GM23248 (cell line): ENCODE measurements around the gene NRCAM. TPM values are rescaled to one million over a fixed set of nuclear protein-coding genes. Genes with fewer than 3 reads are reported as not detected.

Experiments
- DNase-seq: peaks from one replicate; pipeline ENCODE4 v3.0.0-alpha.2; 2015
- H2AFZ ChIP-seq: fragments of 200-600 bp; sonication (generic); 2 replicates; pipeline ENCODE4 v1.6.1; 2016; ENCODE audit warnings: antibody characterized with exemption
- H3F3A ChIP-seq: fragments of 200-600 bp; sonication (generic); 2 replicates; pipeline ENCODE4 v1.6.1; 2016; ENCODE audit warnings: mild to moderate bottlenecking, antibody characterized with exemption, mixed run types; ENCODE audit not compliant: insufficient read depth
- H3K27ac ChIP-seq: fragments of 200-600 bp; sonication (generic); 2 replicates; pipeline ENCODE4 v1.5.1; 2016; ENCODE audit warnings: mild to moderate bottlenecking
- H3K27me3 ChIP-seq: fragments of 200-600 bp; sonication (generic); replicated peaks from 2 replicates; pipeline ENCODE4 v1.6.1; 2016; ENCODE audit warnings: mild to moderate bottlenecking; ENCODE audit not compliant: insufficient read depth
- H3K36me3 ChIP-seq: fragments of 200-600 bp; sonication (generic); 2 replicates; pipeline ENCODE4 v1.6.1; 2016; ENCODE audit warnings: low read depth, mild to moderate bottlenecking
- H3K4me1 ChIP-seq: fragments of 200-600 bp; sonication (generic); 2 replicates; pipeline ENCODE4 v1.6.1; 2016; ENCODE audit warnings: mild to moderate bottlenecking; ENCODE audit not compliant: insufficient read depth
- H3K4me2 ChIP-seq: fragments of 200-600 bp; sonication (generic); one replicate; pipeline ENCODE4 v1.6.1; 2016; ENCODE audit warnings: mild to moderate bottlenecking; ENCODE audit not compliant: unreplicated experiment
- H3K4me3 ChIP-seq: fragments of 200-600 bp; sonication (generic); 2 replicates; pipeline ENCODE4 v1.5.1; 2016; ENCODE audit warnings: mild to moderate bottlenecking
- H3K79me2 ChIP-seq: fragments of 200-600 bp; sonication (generic); 2 replicates; pipeline ENCODE4 v1.6.1; 2016; ENCODE audit warnings: mild to moderate bottlenecking; ENCODE audit not compliant: insufficient read depth
- H3K9ac ChIP-seq: fragments of 200-600 bp; sonication (generic); 2 replicates; pipeline ENCODE4 v1.6.1; 2016; ENCODE audit warnings: mild to moderate bottlenecking
- H3K9me2 ChIP-seq: fragments of 200-600 bp; sonication (generic); 2 replicates; pipeline ENCODE4 v1.6.1; 2016; ENCODE audit warnings: mixed run types, mild to moderate bottlenecking, moderate library complexity; ENCODE audit not compliant: insufficient read depth
- H3K9me3 ChIP-seq: fragments of 200-600 bp; sonication (generic); one replicate; pipeline ENCODE4 v1.6.1; 2017; ENCODE audit warnings: low read depth
- H4K20me1 ChIP-seq: fragments of 200-600 bp; sonication (generic); 2 replicates; pipeline ENCODE4 v1.6.0; 2016; ENCODE audit not compliant: insufficient read depth
- EZH2 ChIP-seq: fragments of 200-600 bp; sonication (generic); IDR thresholded peaks from 2 replicates; pipeline ENCODE4 v1.6.1; 2018; ENCODE audit warnings: antibody characterized with exemption, mild to moderate bottlenecking; ENCODE audit not compliant: insufficient read depth, poor library complexity, severe bottlenecking
- EZH2phosphoT487 ChIP-seq: fragments of 200-600 bp; sonication (generic); IDR thresholded peaks from 2 replicates; pipeline ENCODE4 v1.6.1; 2018; ENCODE audit warnings: antibody characterized with exemption, moderate library complexity, mild to moderate bottlenecking, low read depth; ENCODE audit not compliant: insufficient read depth
- WGBS, 2 experiments: methylation state at CpG; one replicate each; pipeline ENCODE4 v1.1.6; 2015 to 2017; ENCODE audit warnings: low lambda C conversion rate in 2 of 2, low coverage in 1 of 2; ENCODE audit errors: missing lambda C conversion rate in 2 of 2; 5-methylcytosine and 5-hydroxymethylcytosine counted together
- in situ Hi-C: fragments of 300-500 bp; cut with MboI; formaldehyde crosslinking; loops from 2 replicates; pipeline ENCODE4 v1.15.0; 2020
- polyA plus RNA-seq: library from polyadenylated mRNA; unstranded; fragments of >200 nt; fragmentation: Nextera tagmentation; extraction: Ambion mirVana; gene quantifications from 2 replicates; pipeline ENCODE4 v1.2.1, GENCODE V29; 2016
- total RNA-seq: library from RNA; depleted of rRNA; stranded (reverse); fragments of >200 nt; shearing (Covaris generic); gene quantifications from 2 replicates; pipeline ENCODE4 v1.2.3, GENCODE V29; 2014

Gene NRCAM
- total and polyA plus RNA-seq, 2 experiments from 2014 or later = 5.1 to 7.0 TPM

DNA sequence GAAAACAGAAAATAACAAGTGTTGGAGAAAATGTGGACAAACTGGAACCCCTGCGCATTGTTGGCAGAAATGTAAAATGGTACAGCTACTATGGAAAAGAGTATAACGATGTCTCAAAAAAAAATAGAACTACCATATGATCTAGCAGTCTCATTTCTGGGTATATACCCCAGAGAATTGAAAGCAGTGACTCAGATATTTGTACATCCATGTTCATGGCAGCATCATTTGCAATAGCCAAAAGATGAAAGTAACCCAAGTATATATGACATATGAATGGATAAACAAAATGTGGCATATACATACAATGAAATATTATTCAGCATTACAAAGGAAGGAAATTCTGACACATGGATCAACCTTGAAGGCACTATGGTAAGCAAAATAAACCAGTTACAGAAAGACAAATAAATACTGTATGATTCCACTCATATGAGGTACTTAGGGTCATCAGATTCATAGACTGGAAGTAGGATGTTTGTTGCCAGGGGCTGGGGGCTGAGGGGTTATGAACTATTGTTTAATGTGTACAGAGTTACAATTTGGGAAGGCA lies 4.9 kb downstream of the NRCAM start:
- 69 to 88% methylated on average over 2 of the region's 2 CpGs for WGBS, 2 experiments
- in situ Hi-C loops = no loop called here
- Histone ChIP-seq H3K36me3 (no peaks in the 10 kb centered on the region), H3K27ac (no peak overlapping the region), H3K9me3 (no peaks in the 10 kb centered on the region), H3K4me2 (no peak overlapping the region), H3K27me3 (no peaks in the 10 kb centered on the region), H3F3A (no peaks in the 10 kb centered on the region), H4K20me1 (0 out of 2 replicates have a peak, but pooled peaks cover 2% of the 10 kb centered on the region), H3K9ac (no peak overlapping the region), H3K4me3 (no peak overlapping the region), H3K79me2 (no peaks in the 10 kb centered on the region), H2AFZ (no peak overlapping the region), H3K4me1 (no peaks in the 10 kb centered on the region), H3K9me2 (no peaks in the 10 kb centered on the region)
- DNase-seq = no peak
- no peak for TF ChIP-seq EZH2phosphoT487
- no peak for TF ChIP-seq EZH2

DNA sequence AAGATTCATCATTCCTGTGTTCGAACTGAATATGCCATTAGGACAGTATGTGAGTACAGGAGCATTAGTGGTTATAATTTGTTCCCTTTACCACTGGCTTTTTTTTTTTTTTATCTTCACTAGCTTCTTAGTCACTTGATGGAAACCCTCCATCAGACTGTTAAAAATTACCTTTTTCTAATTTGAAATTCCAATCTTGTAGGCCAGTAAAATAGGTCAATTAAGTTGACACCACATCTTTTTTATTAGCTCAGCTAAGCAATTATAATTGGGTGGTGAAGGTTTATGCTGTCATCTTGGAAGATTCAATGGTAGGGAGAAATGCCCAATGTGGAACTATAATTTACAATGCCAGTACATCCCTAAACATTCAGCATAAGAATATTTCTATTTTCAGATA lies 6.1 kb downstream of the NRCAM start:
- TF ChIP-seq EZH2phosphoT487 (no peak), EZH2 (no peak)
- WGBS, 2 experiments = 45 to 62% methylated on average over 1 of the region's 1 CpG

DNA sequence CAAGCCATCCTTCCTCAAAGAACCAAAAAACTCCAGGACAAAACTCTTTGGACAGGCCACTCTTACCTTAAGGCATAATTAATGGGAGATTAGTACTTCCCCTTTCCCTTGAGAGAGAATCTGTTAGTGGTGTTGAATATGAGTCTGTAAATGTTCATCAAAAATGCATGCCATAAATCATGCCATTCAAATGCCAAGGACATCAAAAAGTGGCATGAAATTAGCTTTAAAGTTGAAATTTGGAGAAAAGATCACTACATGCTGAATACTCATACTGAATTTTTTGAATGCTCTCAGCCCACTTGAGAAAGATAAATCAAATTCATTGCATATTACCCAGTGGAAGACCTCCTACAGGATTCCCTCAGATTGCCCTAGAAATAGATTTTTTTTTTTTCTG lies 6.7 kb downstream of the NRCAM start:
- H3K4me3 ChIP-seq = no peak overlapping the region
- H3F3A ChIP-seq = no peaks in the 10 kb centered on the region
- H2AFZ ChIP-seq = no peak overlapping the region
- no peaks in the 10 kb centered on the region for H3K27me3 ChIP-seq
- H3K9me3 ChIP-seq = no peaks in the 10 kb centered on the region
- no peak for DNase-seq
- H3K27ac ChIP-seq = no peak overlapping the region
- TF ChIP-seq EZH2 (no peak), EZH2phosphoT487 (no peak)
- H3K36me3 ChIP-seq = no peaks in the 10 kb centered on the region
- H3K79me2 ChIP-seq = no peaks in the 10 kb centered on the region
- no peaks in the 10 kb centered on the region for H3K9me2 ChIP-seq
- no peaks in the 10 kb centered on the region for H3K4me1 ChIP-seq
- no peak overlapping the region for H3K4me2 ChIP-seq
- 0 out of 2 replicates have a peak, but pooled peaks cover 2% of the 10 kb centered on the region for H4K20me1 ChIP-seq
- no peak overlapping the region for H3K9ac ChIP-seq
- in situ Hi-C loops = no loop called here

More for the DNA sequence above, 6.1 kb downstream of the NRCAM start:
- no peaks in the 10 kb centered on the region for H3K79me2 ChIP-seq
- no peak overlapping the region for H3K4me2 ChIP-seq
- no peaks in the 10 kb centered on the region for H3K9me3 ChIP-seq
- no peaks in the 10 kb centered on the region for H3F3A ChIP-seq
- in situ Hi-C loops = no loop called here
- H3K36me3 ChIP-seq = no peaks in the 10 kb centered on the region
- H3K9ac ChIP-seq = no peak overlapping the region
- H3K9me2 ChIP-seq = no peaks in the 10 kb centered on the region
- no peak overlapping the region for H2AFZ ChIP-seq
- H3K4me1 ChIP-seq = no peaks in the 10 kb centered on the region
- 0 out of 2 replicates have a peak, but pooled peaks cover 2% of the 10 kb centered on the region for H4K20me1 ChIP-seq
- H3K4me3 ChIP-seq = no peak overlapping the region
- no peak overlapping the region for H3K27ac ChIP-seq
- no peak for DNase-seq
- H3K27me3 ChIP-seq = no peaks in the 10 kb centered on the region

DNA sequence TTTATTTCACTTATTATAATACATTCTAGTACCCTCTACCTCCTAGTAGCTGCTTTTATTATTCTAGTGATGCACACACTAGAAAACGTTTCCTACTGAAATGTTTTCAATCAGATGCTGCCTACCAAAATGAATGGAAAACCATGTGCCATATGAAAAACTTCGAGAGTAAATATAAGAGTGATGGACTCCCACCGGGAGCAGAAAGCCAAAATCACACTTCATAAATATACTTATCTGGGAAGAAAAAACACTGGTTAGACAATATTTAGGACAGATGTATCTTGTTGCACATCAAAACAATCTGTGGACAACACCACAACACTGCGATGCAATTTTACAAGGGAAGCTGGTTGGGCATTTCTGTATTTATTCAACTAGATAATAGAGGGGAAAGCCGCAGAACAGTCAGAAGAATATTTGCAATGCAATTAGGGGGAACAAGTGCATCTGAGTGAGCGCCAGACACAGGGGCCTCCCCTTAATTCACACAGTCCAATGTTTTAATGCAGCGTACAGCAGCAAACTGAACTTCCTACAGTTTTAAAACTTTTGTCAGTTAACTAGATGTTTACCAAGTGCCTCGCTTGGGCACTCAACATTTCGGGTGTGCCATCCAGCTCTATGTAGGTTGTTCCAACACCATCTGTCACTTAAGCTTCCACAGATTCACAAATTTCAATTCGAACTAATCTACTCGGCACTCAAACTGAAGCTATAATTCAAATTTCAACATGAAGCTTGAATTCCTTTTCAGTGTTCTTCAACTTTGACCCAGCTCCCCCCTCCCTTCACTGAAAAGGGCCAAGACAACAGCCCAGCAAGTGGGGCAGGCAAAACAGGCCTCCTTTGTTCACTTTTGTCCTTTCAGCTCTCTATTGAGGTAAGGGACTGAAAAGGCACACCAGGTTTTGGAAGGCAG lies 7.4 kb downstream of the NRCAM start:
- in situ Hi-C loops = no loop called here
- H3K9ac ChIP-seq = no peak overlapping the region
- no peak overlapping the region for H2AFZ ChIP-seq
- H3K4me1 ChIP-seq = no peaks in the 10 kb centered on the region
- H3K36me3 ChIP-seq = no peaks in the 10 kb centered on the region
- H3K27ac ChIP-seq = no peak overlapping the region
- 0 out of 2 replicates have a peak, but pooled peaks cover 2% of the 10 kb centered on the region for H4K20me1 ChIP-seq
- no peaks in the 10 kb centered on the region for H3K9me3 ChIP-seq
- H3K27me3 ChIP-seq = no peaks in the 10 kb centered on the region
- H3K9me2 ChIP-seq = no peaks in the 10 kb centered on the region
- no peak overlapping the region for H3K4me2 ChIP-seq
- H3K4me3 ChIP-seq = no peak overlapping the region
- WGBS, 2 experiments = 23 to 31% methylated on average over 11 of the region's 11 CpGs
- TF ChIP-seq EZH2 = no peak
- no peak for TF ChIP-seq EZH2phosphoT487
- DNase-seq = no peak
- H3K79me2 ChIP-seq = no peaks in the 10 kb centered on the region
- no peaks in the 10 kb centered on the region for H3F3A ChIP-seq
